KMS-11 (cell line): ENCODE data around the gene FAM13C.

Experiments used
- H2AFZ ChIP-seq: fragments of 200-600 bp; sonication (generic); 2 replicates; pipeline ENCODE4 v1.6.1; 2016; ENCODE audit warnings: antibody characterized with exemption, mixed run types, low read depth
- H3K27ac ChIP-seq: fragments of 200-600 bp; sonication (generic); 2 replicates; pipeline ENCODE4 v1.6.1; 2016; ENCODE audit warnings: mild to moderate bottlenecking, mixed run types
- H3K27me3 ChIP-seq: fragments of 200-600 bp; sonication (generic); 2 replicates; pipeline ENCODE4 v1.6.1; 2017; ENCODE audit warnings: mild to moderate bottlenecking, low read depth, mixed run types, moderate library complexity; ENCODE audit not compliant: insufficient read depth
- H3K36me3 ChIP-seq: fragments of 200-600 bp; sonication (generic); 2 replicates; pipeline ENCODE4 v1.6.1; 2017; ENCODE audit warnings: mild to moderate bottlenecking, mixed run types; ENCODE audit not compliant: insufficient read depth
- H3K4me1 ChIP-seq: fragments of 200-600 bp; sonication (generic); 2 replicates; pipeline ENCODE4 v1.6.1; 2016; ENCODE audit warnings: mild to moderate bottlenecking, low read depth, mixed run types; ENCODE audit not compliant: poor library complexity, severe bottlenecking
- H3K4me2 ChIP-seq: fragments of 200-600 bp; sonication (generic); 2 replicates; pipeline ENCODE4 v1.7.0; 2016; ENCODE audit warnings: mild to moderate bottlenecking, mixed run types
- H3K4me3 ChIP-seq: fragments of 200-600 bp; sonication (generic); IDR thresholded peaks from 2 replicates; pipeline ENCODE4 v1.6.1; 2017; ENCODE audit warnings: low read depth, low read length, mixed read lengths; ENCODE audit not compliant: insufficient read depth
- H3K79me2 ChIP-seq: fragments of 200-600 bp; sonication (generic); 2 replicates; pipeline ENCODE4 v1.6.1; 2016; ENCODE audit warnings: low read depth, mixed run types; ENCODE audit not compliant: insufficient read depth
- H3K9ac ChIP-seq: fragments of 200-600 bp; sonication (generic); 2 replicates; pipeline ENCODE4 v1.6.1; 2016; ENCODE audit warnings: mild to moderate bottlenecking, mixed run types
- H4K20me1 ChIP-seq: fragments of 200-600 bp; sonication (generic); 2 replicates; pipeline ENCODE4 v1.6.1; 2016; ENCODE audit warnings: mild to moderate bottlenecking, mixed run types; ENCODE audit not compliant: insufficient read depth
- TF ChIP-seq, protein P1 (sequence below): fragments of 200-600 bp; sonication (generic); conservative IDR thresholded peaks from 2 replicates; pipeline ENCODE4 v1.6.1; 2017; ENCODE audit warnings: low read depth, mild to moderate bottlenecking, antibody characterized with exemption, low read length, moderate library complexity, mixed read lengths

Gene FAM13C

DNA sequence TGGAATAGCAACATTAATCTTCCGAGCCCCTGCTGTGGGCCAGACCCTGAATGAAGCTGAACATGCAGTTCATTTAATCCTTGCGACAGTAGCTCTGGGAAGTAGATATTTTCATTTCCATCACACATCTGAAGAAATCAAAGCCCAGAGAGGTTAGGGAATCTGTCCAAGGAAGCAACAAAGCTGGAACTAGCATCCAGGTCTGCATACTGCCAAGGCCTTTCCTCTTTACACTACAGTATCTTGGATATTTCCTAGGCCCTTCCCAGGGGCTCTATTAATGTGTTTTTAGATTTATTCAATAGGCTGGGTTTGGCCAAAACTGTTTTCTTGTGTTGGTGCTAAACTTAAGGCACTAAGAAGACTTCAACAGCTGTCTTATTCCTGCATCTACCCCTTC, 48.1 kb downstream of the FAM13C start:
- Histone ChIP-seq H3K4me2 (no peak overlapping the region), H3K27ac (no peak overlapping the region), H3K79me2 (no peaks in the 10 kb centered on the region), H3K27me3 (no peaks in the 10 kb centered on the region), H3K9ac (no peak overlapping the region), H3K4me3 (no peak overlapping the region), H3K36me3 (no peaks in the 10 kb centered on the region), H2AFZ (no peak overlapping the region), H4K20me1 (no peaks in the 10 kb centered on the region), H3K4me1 (no peaks in the 10 kb centered on the region)
- TF ChIP-seq, protein P1, sequence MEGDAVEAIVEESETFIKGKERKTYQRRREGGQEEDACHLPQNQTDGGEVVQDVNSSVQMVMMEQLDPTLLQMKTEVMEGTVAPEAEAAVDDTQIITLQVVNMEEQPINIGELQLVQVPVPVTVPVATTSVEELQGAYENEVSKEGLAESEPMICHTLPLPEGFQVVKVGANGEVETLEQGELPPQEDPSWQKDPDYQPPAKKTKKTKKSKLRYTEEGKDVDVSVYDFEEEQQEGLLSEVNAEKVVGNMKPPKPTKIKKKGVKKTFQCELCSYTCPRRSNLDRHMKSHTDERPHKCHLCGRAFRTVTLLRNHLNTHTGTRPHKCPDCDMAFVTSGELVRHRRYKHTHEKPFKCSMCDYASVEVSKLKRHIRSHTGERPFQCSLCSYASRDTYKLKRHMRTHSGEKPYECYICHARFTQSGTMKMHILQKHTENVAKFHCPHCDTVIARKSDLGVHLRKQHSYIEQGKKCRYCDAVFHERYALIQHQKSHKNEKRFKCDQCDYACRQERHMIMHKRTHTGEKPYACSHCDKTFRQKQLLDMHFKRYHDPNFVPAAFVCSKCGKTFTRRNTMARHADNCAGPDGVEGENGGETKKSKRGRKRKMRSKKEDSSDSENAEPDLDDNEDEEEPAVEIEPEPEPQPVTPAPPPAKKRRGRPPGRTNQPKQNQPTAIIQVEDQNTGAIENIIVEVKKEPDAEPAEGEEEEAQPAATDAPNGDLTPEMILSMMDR, result no peak

DNA sequence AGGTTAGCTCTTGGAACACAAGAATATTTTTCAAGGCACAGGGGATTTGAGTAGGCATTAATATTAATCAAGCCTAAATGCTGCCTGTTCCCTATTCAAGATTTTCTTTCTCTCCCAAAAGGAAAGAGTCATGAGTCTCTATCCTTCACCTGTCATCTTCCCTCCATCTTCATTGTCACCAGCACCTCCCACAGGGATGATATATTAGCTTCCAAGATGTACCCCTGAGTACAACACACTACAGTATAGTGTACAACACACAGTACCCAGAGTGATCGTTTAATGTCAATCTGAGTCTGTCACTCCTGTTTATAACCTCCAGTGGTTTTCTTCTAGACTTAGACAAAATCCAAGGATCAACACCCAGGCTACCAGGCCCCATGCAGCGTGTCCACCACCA, 50.1 kb downstream of the FAM13C start:
- Histone ChIP-seq H3K4me1 (no peaks in the 10 kb centered on the region), H3K36me3 (no peaks in the 10 kb centered on the region), H3K27me3 (no peaks in the 10 kb centered on the region), H3K4me2 (no peak overlapping the region), H3K4me3 (no peak overlapping the region), H3K27ac (no peak overlapping the region), H3K9ac (no peak overlapping the region), H4K20me1 (no peaks in the 10 kb centered on the region), H2AFZ (no peak overlapping the region), H3K79me2 (no peaks in the 10 kb centered on the region)
- TF ChIP-seq, protein P1, result no peak

DNA sequence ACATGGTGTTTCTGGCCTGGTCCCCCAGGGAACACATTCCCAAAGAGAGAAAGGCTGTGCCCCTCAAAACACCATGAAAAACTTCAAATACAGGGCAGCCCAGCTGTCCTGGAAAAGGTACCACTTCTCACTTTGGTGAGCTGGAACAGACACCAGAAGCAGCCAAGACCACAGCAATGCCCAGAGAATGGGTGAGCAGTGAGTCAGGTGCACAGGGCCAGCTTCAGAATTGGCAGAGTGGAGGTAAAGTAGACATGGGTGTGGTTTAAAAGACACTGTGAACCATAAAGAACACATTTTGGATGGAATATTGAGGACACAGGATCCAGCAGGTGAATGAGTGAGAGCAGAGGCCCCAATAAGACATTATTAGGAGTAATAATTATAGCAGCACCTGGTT, 51.3 kb downstream of the FAM13C start:
- Histone ChIP-seq H3K79me2 (no peaks in the 10 kb centered on the region), H3K27ac (no peak overlapping the region), H3K9ac (no peak overlapping the region), H3K4me2 (no peak overlapping the region), H3K4me3 (no peak overlapping the region), H3K4me1 (no peaks in the 10 kb centered on the region), H4K20me1 (no peaks in the 10 kb centered on the region), H2AFZ (no peak overlapping the region), H3K36me3 (no peaks in the 10 kb centered on the region), H3K27me3 (no peaks in the 10 kb centered on the region)
- TF ChIP-seq, protein P1, result no peak

DNA sequence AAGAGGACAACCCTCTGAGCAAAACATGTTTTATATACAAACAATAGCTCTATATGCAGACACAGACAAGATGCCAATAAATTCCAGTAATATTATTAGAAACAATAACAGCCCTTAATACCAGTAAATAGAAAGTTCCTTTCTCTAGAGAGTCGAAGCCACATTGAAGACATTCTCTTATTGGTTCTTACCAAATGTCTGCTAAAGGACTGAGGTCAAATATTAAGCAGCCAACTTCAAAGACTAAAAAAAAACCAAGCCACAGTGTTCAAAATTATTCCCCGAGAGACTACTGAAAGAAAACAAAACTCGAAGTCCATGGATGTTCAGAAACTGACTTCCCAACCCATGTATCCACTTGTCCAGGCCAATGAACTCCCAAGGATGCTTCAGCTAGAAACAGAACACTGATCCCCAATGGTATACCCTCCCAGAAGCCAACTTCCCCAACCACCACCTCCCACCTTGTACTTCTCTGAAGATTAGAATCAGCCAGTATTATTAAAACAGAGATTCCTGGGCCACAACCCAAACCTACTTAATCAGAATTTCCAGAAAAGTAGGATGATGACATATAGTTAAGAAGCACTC, 51.9 kb downstream of the FAM13C start:
- Histone ChIP-seq H3K79me2 (no peaks in the 10 kb centered on the region), H4K20me1 (no peaks in the 10 kb centered on the region), H3K27ac (no peak overlapping the region), H3K4me2 (no peak overlapping the region), H3K9ac (no peak overlapping the region), H3K36me3 (no peaks in the 10 kb centered on the region), H3K4me3 (no peak overlapping the region), H3K4me1 (no peaks in the 10 kb centered on the region), H2AFZ (no peak overlapping the region), H3K27me3 (no peaks in the 10 kb centered on the region)
- TF ChIP-seq, protein P1, result no peak
